DND-41 (cell line): ENCODE measurements around the gene CNPPD1.

Source experiments
- CTCF ChIP-seq: IDR thresholded peaks from 2 replicates; pipeline ENCODE4 v1.5.1; 2012; ENCODE audit warnings: borderline replicate concordance, low read length, moderate library complexity, mild to moderate bottlenecking; ENCODE audit not compliant: poor library complexity, severe bottlenecking; ENCODE audit errors: extremely low read depth
- EZH2 ChIP-seq: IDR thresholded peaks from 3 replicates; pipeline ENCODE4 v1.6.1; 2012; ENCODE audit warnings: borderline replicate concordance, low read depth, mild to moderate bottlenecking, moderate library complexity, low read length, inconsistent platforms; ENCODE audit not compliant: severe bottlenecking

- TF ChIP-seq CTCF = no peak
- no peak for TF ChIP-seq EZH2
Observed at GRCh38 chr2:219218217-219218731, 41.5 kb upstream of the CNPPD1 start.
